CD14-positive monocyte (primary cell): ENCODE results near the gene GNB5. TPM values are rescaled to one million over a fixed set of nuclear protein-coding genes. Genes with fewer than 3 reads are reported as not detected.

ENCODE experiments used
- DNase-seq, 3 donors: peaks; one replicate each; pipeline ENCODE4 v3.0.0-alpha.2; 2011 to 2022
- H2AFZ ChIP-seq: 2 replicates; pipeline ENCODE4 v1.6.0; 2012; ENCODE audit warnings: mild to moderate bottlenecking, low read depth, low read length, inconsistent platforms; ENCODE audit not compliant: insufficient read depth, poor library complexity, severe bottlenecking
- H3K27ac ChIP-seq, 2 donors: 1 replicate in 1 of 2; 2 replicates in 1 of 2; pipeline ENCODE4 v1.5.1; 2012 to 2013; ENCODE audit warnings: low read length in 2 of 2, control low read depth in 1 of 2, inconsistent platforms in 1 of 2, low read depth in 1 of 2, mild to moderate bottlenecking in 1 of 2
- H3K27me3 ChIP-seq, 2 donors: one replicate each; pipeline versions ENCODE4 v1.6.0 to v1.6.1; 2011 to 2013; ENCODE audit warnings: low read length in 2 of 2; ENCODE audit not compliant: control insufficient read depth in 2 of 2, insufficient read depth in 2 of 2
- H3K36me3 ChIP-seq, 2 donors: replicated peaks in 1 of 2; 1 replicate in 1 of 2; 2 replicates in 1 of 2; pipeline versions ENCODE4 v1.5.1 to v1.6.1; 2012 to 2013; ENCODE audit warnings: low read length in 2 of 2, control low read depth in 1 of 2, inconsistent platforms in 1 of 2, mild to moderate bottlenecking in 1 of 2; ENCODE audit not compliant: insufficient read depth in 2 of 2, control insufficient read depth in 1 of 2
- H3K4me1 ChIP-seq, 2 donors: 1 replicate in 1 of 2; 2 replicates in 1 of 2; pipeline versions ENCODE4 v1.5.1 to v1.6.1; 2012 to 2013; ENCODE audit warnings: low read length in 2 of 2, control low read depth in 1 of 2, inconsistent platforms in 1 of 2, mild to moderate bottlenecking in 1 of 2, moderate library complexity in 1 of 2; ENCODE audit not compliant: insufficient read depth in 2 of 2, control insufficient read depth in 1 of 2
- H3K4me2 ChIP-seq: replicated peaks from 2 replicates; pipeline ENCODE3; 2012; ENCODE audit warnings: low read length, moderate library complexity, mild to moderate bottlenecking; ENCODE audit not compliant: poor library complexity, severe bottlenecking; ENCODE audit errors: extremely low read depth
- H3K4me3 ChIP-seq, 3 experiments: fragments of 200-600 bp in 1 of 3; sonication (generic) in 1 of 3; replicated peaks in 1 of 3; 1 replicate in 2 of 3; 2 replicates in 1 of 3; pipeline ENCODE4 v1.5.1; 2011 to 2013; ENCODE audit warnings: low read length in 3 of 3, mild to moderate bottlenecking in 3 of 3, control low read depth in 2 of 3, low read depth in 2 of 3, inconsistent platforms in 1 of 3, moderate library complexity in 1 of 3
- H3K79me2 ChIP-seq: 2 replicates; pipeline ENCODE4 v1.6.0; 2012; ENCODE audit warnings: mild to moderate bottlenecking, control low read depth, inconsistent platforms, low read length, moderate library complexity; ENCODE audit not compliant: insufficient read depth
- H3K9ac ChIP-seq: 2 replicates; pipeline ENCODE4 v1.6.0; 2017; ENCODE audit warnings: low read length, mild to moderate bottlenecking; ENCODE audit not compliant: insufficient read depth, poor library complexity, severe bottlenecking
- H3K9me3 ChIP-seq, 2 donors: replicated peaks in 1 of 2; 1 replicate in 1 of 2; 2 replicates in 1 of 2; pipeline versions ENCODE4 v1.5.1 to v1.6.1; 2012 to 2013; ENCODE audit warnings: low read length in 2 of 2, control low read depth in 1 of 2; ENCODE audit not compliant: control insufficient read depth in 1 of 2, insufficient read depth in 1 of 2
- H4K20me1 ChIP-seq: 2 replicates; pipeline ENCODE4 v1.6.0; 2012; ENCODE audit warnings: mild to moderate bottlenecking, low read length, control low read depth, moderate library complexity; ENCODE audit not compliant: insufficient read depth
- H3K27ac Mint-ChIP-seq, 7 donors: one replicate each; pipeline ENCODE4 v1.8.0; 2020; ENCODE audit warnings: mild to moderate bottlenecking in 7 of 7, mixed read lengths in 7 of 7, moderate library complexity in 6 of 7, inconsistent platforms in 2 of 7
- H3K27me3 Mint-ChIP-seq, 3 donors: one replicate each; pipeline ENCODE4 v1.8.0; 2021 to 2022; ENCODE audit warnings: low read depth in 3 of 3, mild to moderate bottlenecking in 3 of 3, mixed read lengths in 3 of 3, moderate library complexity in 3 of 3, inconsistent platforms in 1 of 3
- H3K36me3 Mint-ChIP-seq, 2 donors: one replicate each; pipeline ENCODE4 v1.8.0; 2020; ENCODE audit warnings: mixed read lengths in 2 of 2, inconsistent platforms in 1 of 2, mild to moderate bottlenecking in 1 of 2
- H3K4me1 Mint-ChIP-seq: one replicate; pipeline ENCODE4 v1.8.0; 2020; ENCODE audit warnings: mild to moderate bottlenecking, mixed read lengths
- H3K4me3 Mint-ChIP-seq, 2 donors: one replicate each; pipeline ENCODE4 v1.8.0; 2020; ENCODE audit warnings: mild to moderate bottlenecking in 2 of 2, mixed read lengths in 2 of 2, moderate library complexity in 1 of 2
- H3K9me3 Mint-ChIP-seq, 7 donors: one replicate each; pipeline ENCODE4 v1.8.0; 2020 to 2022; ENCODE audit warnings: mixed read lengths in 7 of 7, mild to moderate bottlenecking in 6 of 7, moderate library complexity in 6 of 7, inconsistent platforms in 2 of 7
- CTCF ChIP-seq: fragments of 200-600 bp; IDR thresholded peaks from one replicate; pipeline ENCODE4 v1.8.0; 2022; ENCODE audit warnings: antibody characterized with exemption, mild to moderate bottlenecking
- WGBS: methylation state at CpG from one replicate; pipeline ENCODE4 v1.1.5; 2013; ENCODE audit warnings: missing lambda C conversion rate; ENCODE audit not compliant: insufficient coverage; 5-methylcytosine and 5-hydroxymethylcytosine counted together
- intact Hi-C, 2 donors: fragments of 100-400 bp; cut with micrococcal nuclease; formaldehyde crosslinking; loops; one replicate each; pipeline versions ENCODE4 v1.15.0 to v1.15.1; 2023
- polyA plus RNA-seq, 3 donors: library from polyadenylated mRNA; depleted of rRNA in 1 of 3; unstranded in 2 of 3; stranded (reverse) in 1 of 3; fragments of 300-500 nt in 2 of 3; fragments of >200 nt in 1 of 3; fragmentation: Illumina TruSeq in 2 of 3; gene quantifications; 1 replicate in 2 of 3; 2 replicates in 1 of 3; pipeline ENCODE4 v1.2.3, GENCODE V29; 2012 to 2021

The GNB5 gene
- polyA plus RNA-seq, 3 donors: 3.1 to 5.4 (median 4.3) TPM

- Histone ChIP-seq H4K20me1 (no peaks in the 10 kb centered on the region), H3K9me3 (peaks cover 0 to 4% of the 10 kb centered on the region in 2 donors), H3K4me3 (peak overlapping the region; percentile 55 to 86 (median 63)), H3K27ac (peak overlapping the region in 1 of 2 donors; percentile 56), H3K36me3 (no peaks in the 10 kb centered on the region), H3K4me2 (peak overlapping the region; percentile 87), H2AFZ (peak overlapping the region; percentile 98), H3K4me1 (peaks cover 12 to 21% of the 10 kb centered on the region in 2 donors), H3K9ac (peak overlapping the region; percentile 66), H3K27me3 (peaks cover 9 to 21% of the 10 kb centered on the region in 2 donors), H3K79me2 (peaks cover 3% of the 10 kb centered on the region)
- under 1% methylated on average over 104 of the region's 105 CpGs for WGBS
- H3K9me3 Mint-ChIP-seq: peaks cover 0 to 6% (median 3%) of the 10 kb centered on the region in 7 donors
- H3K36me3 Mint-ChIP-seq: peaks cover 0 to 5% of the 10 kb centered on the region in 2 donors
- no peak for TF ChIP-seq CTCF
- H3K4me3 Mint-ChIP-seq: peak overlapping the region; percentile 93 to 99
- H3K27me3 Mint-ChIP-seq: peaks cover 27 to 37% (median 30%) of the 10 kb centered on the region in 3 donors
- H3K4me1 Mint-ChIP-seq: peaks cover 16% of the 10 kb centered on the region
- intact Hi-C loops: no loop called here
- peak overlapping the region; percentile 3 to 87 (median 82) for H3K27ac Mint-ChIP-seq
- DNase-seq: peak; percentile 50 to 63 (median 54)
These were observed 11.7 kb downstream of the GNB5 start for GRCh38 chr15:52179278-52180195.

GRCh38 chr15:52178765-52179164, 12.4 kb downstream of the GNB5 start:
- no peak for DNase-seq
- Histone ChIP-seq H3K27me3 (peaks cover 9 to 21% of the 10 kb centered on the region in 2 donors), H3K4me3 (peak overlapping the region; percentile 55 to 86 (median 63)), H3K4me1 (peaks cover 12 to 21% of the 10 kb centered on the region in 2 donors), H3K4me2 (peak overlapping the region; percentile 87), H3K36me3 (no peaks in the 10 kb centered on the region), H4K20me1 (no peaks in the 10 kb centered on the region), H3K27ac (peak overlapping the region in 1 of 2 donors; percentile 56), H2AFZ (peak overlapping the region; percentile 98), H3K9me3 (peaks cover 0 to 3% of the 10 kb centered on the region in 2 donors), H3K79me2 (peaks cover 3% of the 10 kb centered on the region), H3K9ac (peak overlapping the region; percentile 66)
- Mint-ChIP-seq H3K4me3 (peak overlapping the region; percentile 87 to 99), H3K4me1 (peaks cover 16% of the 10 kb centered on the region), H3K9me3 (peaks cover 0 to 5% (median 3%) of the 10 kb centered on the region in 7 donors), H3K36me3 (peaks cover 0 to 5% of the 10 kb centered on the region in 2 donors), H3K27ac (peak overlapping the region; percentile 3 to 87 (median 82)), H3K27me3 (peaks cover 27 to 37% (median 30%) of the 10 kb centered on the region in 3 donors)
- intact Hi-C loops: no loop called here
- TF ChIP-seq CTCF: no peak
- WGBS: 60% methylated on average over 1 of the region's 10 CpGs
